ENCODE data around the gene STOX2.
"Not testable (repeated sequence)": the region's sequence is repeated elsewhere in the genome, so short reads cannot be mapped to it uniquely, and the experiment has no call there.

STOX2 gene

DNA sequence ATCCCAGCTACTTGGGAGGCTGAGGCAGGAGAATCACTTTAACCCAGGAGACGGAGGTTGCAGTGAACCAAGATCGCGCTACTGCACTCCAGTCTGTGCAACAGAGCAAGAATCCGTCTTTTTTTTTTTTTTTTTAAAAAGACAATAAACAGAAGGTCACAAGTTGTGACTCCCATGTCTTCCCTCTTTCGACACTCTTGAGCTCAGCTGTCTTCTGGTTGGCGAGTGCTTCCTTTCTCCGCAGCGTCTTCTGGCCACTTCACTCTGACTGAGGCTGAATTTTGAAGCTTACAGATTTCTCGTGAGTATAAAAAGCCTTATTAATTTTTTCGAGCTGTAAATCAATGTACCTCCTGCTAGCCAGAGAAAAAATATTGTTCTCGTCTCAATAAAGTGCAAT lies 124.9 kb downstream of the STOX2 start:
- no peak for DNase-seq (ENCODE audit: low spot score)
- in situ Hi-C loops (cut with MboI; ENCODE audit: low pct_unique_long_range_greater_than_20kb, low sequenced_read_pairs, unreplicated experiment), result no loop called here
- TF ChIP-seq, protein P1, sequence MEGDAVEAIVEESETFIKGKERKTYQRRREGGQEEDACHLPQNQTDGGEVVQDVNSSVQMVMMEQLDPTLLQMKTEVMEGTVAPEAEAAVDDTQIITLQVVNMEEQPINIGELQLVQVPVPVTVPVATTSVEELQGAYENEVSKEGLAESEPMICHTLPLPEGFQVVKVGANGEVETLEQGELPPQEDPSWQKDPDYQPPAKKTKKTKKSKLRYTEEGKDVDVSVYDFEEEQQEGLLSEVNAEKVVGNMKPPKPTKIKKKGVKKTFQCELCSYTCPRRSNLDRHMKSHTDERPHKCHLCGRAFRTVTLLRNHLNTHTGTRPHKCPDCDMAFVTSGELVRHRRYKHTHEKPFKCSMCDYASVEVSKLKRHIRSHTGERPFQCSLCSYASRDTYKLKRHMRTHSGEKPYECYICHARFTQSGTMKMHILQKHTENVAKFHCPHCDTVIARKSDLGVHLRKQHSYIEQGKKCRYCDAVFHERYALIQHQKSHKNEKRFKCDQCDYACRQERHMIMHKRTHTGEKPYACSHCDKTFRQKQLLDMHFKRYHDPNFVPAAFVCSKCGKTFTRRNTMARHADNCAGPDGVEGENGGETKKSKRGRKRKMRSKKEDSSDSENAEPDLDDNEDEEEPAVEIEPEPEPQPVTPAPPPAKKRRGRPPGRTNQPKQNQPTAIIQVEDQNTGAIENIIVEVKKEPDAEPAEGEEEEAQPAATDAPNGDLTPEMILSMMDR (IDR thresholded peaks at IDR 0.05; ENCODE audit: extremely low read depth, insufficient read depth, missing control alignments), result no peak

DNA sequence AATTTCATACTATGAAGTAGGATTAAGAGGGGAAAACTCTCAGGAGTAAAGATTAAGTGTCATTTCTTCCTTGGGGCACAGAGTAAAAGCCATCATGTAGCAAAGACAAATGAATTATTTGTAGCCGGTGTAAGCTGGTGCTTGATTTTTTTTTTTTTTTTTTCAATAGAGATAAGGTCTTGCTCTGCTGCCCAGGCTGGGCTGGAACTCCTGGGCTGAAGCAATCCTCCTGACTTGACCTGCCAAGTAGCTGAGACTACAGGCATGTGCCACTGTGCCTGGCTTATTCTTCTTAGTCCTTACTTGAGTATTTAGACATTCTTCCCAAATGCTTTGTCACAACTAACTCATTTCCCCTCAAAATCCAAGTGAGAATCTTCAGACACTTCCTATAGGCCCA lies 125.7 kb downstream of the STOX2 start:
- TF ChIP-seq, protein P1 (IDR thresholded peaks at IDR 0.05; ENCODE audit: extremely low read depth, insufficient read depth, missing control alignments), result no peak
- in situ Hi-C loops (cut with MboI; ENCODE audit: low pct_unique_long_range_greater_than_20kb, low sequenced_read_pairs, unreplicated experiment), result no loop called here
- no peak for DNase-seq (ENCODE audit: low spot score)

DNA sequence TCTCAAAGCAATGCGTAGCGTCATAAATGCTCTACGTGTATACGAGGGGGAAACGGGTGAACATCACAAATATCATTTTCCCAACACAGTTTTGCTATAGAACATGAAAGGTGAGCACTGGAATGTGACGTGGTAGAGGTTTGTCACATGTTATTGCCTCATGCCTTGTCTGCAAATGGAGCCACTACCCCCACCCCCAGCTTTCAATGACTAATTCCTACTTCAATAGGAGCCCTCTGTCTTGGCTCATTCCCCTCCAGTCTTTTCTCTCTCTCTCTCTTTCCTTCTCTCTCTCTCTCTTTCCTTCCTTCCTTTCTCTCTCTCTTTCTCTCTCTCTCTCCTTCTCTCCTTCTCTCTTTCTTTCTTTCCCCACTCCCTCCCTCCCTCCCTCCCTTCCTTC lies 127.0 kb downstream of the STOX2 start:
- TF ChIP-seq, protein P1 (IDR thresholded peaks at IDR 0.05; ENCODE audit: extremely low read depth, insufficient read depth, missing control alignments), result no peak
- in situ Hi-C loops (cut with MboI; ENCODE audit: low pct_unique_long_range_greater_than_20kb, low sequenced_read_pairs, unreplicated experiment), result no loop called here

DNA sequence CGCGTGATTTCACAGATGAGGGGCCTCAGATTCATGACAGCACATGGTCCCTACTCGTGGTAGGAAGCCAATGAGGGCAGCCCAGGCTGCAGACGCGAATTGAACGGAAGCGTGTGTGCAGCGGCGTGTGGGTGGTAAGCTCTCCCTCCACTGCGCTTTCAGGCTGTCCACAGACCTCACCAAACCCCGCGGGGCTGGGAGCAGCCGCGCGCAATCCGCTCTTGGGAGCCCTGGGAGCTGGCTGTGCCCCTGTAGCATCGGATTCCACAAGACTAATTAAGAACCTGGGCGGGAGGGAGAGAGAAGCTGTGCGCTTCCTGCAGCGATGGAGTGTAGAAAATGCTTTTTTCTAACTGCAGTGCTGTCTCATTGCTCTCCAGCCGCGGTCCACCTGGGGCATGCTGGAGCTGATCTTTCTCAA lies 134.9 kb downstream of the STOX2 start:
- in situ Hi-C loops (cut with MboI; ENCODE audit: low pct_unique_long_range_greater_than_20kb, low sequenced_read_pairs, unreplicated experiment), result no loop called here
- DNase-seq (ENCODE audit: low spot score), result peak; percentile 21
- TF ChIP-seq, protein P1 (IDR thresholded peaks at IDR 0.05; ENCODE audit: extremely low read depth, insufficient read depth, missing control alignments), result no peak

More for the DNA sequence above, 127.0 kb downstream of the STOX2 start:
- DNase-seq (ENCODE audit: low spot score), result no peak

DNA sequence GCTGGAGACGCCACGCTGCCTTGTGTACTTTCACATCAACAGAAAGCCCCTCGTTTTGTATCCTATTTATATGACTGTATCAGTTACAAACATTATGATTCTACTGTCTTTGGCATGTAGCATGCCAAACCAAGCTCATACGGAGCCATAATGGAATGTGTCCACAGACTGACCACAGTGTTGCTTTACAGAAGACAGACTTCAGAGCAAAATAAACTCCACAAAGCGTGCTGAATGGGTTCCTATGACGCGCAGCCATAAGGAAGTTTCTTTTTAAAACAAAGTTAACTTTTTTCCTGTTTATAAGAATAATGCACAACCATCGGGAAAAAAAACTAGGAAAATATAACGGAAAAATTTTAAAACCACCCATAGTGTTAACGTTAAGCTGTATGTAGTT lies 136.0 kb downstream of the STOX2 start:
- TF ChIP-seq, protein P1 (IDR thresholded peaks at IDR 0.05; ENCODE audit: extremely low read depth, insufficient read depth, missing control alignments), result no peak
- in situ Hi-C loops (cut with MboI; ENCODE audit: low pct_unique_long_range_greater_than_20kb, low sequenced_read_pairs, unreplicated experiment), result no loop called here
- no peak for DNase-seq (ENCODE audit: low spot score)

DNA sequence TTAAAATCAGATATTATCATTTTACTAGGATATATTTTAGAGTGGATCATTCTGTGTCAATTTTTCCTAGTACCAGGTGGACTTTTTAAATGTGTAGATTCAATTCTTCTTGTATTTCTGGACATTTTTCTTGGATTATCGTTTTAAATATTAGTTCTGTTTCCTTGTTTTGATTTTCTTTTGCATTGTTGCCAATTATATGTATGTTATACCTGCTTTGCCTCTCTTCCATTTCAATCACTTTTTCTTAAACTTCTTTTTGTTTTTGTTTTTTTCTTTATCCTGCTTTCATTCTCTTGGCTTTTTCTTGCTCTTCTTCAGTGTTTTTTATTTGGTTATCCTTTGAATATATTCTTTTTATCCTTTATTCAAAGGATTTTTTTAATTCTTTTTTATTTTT lies 141.0 kb downstream of the STOX2 start:
- in situ Hi-C loops (cut with MboI; ENCODE audit: low pct_unique_long_range_greater_than_20kb, low sequenced_read_pairs, unreplicated experiment), result no loop called here
- no peak for DNase-seq (ENCODE audit: low spot score)

DNA sequence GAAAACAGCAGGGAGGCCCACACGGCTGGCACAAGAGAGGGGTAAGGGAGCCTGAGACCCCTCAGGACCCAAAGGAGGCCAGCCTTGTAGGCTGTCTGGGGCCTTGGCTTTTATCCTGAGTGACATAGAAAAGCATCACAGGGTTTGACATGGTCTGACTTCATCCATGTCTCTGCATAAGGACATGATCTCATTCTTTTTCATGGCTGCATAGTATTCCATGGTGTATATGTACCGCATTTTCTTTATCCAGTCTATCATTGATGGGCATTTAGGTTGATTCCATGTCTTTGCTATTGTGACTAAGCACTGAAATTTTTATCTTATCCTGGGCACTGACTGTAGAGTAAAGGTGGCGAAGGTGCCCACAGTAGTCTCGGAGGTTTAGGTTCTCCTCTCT lies 146.2 kb downstream of the STOX2 start:
- DNase-seq (ENCODE audit: low spot score); in situ Hi-C loops (cut with MboI; ENCODE audit: low pct_unique_long_range_greater_than_20kb, low sequenced_read_pairs, unreplicated experiment): not testable (repeated sequence)

More for the DNA sequence above, 141.0 kb downstream of the STOX2 start:
- TF ChIP-seq, protein P1 (IDR thresholded peaks at IDR 0.05; ENCODE audit: extremely low read depth, insufficient read depth, missing control alignments), result no peak

Measured in GM13977 (cell line).